ENCODE measurements around the gene GLRB.

The GLRB gene

DNA sequence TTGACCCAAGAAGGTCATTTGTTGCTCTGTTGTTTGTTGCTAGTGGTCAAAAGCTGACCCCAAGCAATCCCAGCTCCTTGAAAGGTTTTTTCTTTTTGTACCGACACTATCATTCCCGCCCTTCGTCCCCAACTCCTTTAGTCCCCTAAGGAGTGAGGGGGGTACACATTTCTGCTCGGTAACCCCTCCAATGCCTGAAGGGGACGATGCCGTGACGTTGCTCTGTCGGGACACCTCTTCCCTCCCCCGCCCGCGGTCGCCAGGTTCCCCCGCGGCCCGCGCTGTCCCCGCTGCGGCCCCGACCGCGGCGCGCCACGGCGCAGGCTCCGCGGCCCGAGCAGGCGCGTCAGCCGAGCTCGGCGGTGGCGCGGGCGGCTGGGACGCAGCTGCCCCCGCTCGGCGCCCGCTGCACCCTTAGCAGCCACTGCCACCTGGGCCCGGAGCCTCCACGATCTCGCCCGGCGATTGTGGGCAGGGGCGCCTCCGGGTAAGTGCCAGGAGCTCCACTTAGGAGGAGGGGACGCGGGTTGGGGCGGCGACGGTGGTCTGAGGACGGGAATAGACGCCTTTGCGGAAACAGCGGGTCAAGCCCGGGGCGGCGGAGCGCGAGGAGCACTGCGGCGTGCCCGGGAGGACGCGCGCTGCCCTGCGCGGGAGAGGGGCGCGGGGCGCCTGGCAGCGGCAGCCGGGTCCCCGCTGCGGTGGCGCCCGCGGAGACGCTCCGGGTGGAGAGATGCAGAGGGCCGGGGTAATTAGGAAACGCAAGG, at the start of gene GLRB:
Gene GLRB (plus strand): TSS at position 340 of the 767 bp plus-strand sequence. CDS start 1,875 bp downstream, outside the sequence.
- H3K4me3 ChIP-seq (ENCODE audit: low read length), result peak within 1 kb of the TSS; percentile 69
- TF ChIP-seq, protein P1, sequence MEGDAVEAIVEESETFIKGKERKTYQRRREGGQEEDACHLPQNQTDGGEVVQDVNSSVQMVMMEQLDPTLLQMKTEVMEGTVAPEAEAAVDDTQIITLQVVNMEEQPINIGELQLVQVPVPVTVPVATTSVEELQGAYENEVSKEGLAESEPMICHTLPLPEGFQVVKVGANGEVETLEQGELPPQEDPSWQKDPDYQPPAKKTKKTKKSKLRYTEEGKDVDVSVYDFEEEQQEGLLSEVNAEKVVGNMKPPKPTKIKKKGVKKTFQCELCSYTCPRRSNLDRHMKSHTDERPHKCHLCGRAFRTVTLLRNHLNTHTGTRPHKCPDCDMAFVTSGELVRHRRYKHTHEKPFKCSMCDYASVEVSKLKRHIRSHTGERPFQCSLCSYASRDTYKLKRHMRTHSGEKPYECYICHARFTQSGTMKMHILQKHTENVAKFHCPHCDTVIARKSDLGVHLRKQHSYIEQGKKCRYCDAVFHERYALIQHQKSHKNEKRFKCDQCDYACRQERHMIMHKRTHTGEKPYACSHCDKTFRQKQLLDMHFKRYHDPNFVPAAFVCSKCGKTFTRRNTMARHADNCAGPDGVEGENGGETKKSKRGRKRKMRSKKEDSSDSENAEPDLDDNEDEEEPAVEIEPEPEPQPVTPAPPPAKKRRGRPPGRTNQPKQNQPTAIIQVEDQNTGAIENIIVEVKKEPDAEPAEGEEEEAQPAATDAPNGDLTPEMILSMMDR (conservative IDR thresholded peaks at IDR 0.05; ENCODE audit: low read length), result no peak
- peak; percentile 37 for DNase-seq (ENCODE audit: low read depth)

DNA sequence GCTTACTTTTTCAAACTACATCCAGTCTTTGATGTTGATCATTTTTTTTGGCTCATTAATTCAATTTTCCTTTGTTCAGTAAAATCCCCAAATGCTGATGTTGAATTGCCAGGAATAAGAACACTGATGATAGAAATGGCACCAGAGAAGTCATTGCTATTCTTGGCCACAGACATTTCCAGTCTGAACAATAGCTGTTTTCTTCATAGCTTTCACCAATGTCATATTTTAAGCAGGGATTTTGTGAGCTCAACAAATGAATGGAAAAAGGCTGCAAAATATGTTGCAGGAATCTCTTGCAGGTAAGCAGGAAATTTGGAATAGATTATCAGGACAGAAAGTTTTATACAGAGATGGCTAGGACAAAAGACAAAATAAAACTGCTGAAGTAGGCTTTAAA, 40.5 kb upstream of the GLRB start:
- H3K4me3 ChIP-seq (ENCODE audit: low read length), result no peak overlapping the region
- DNase-seq (ENCODE audit: low read depth), result no peak
- TF ChIP-seq, protein P1 (conservative IDR thresholded peaks at IDR 0.05; ENCODE audit: low read length), result no peak

DNA sequence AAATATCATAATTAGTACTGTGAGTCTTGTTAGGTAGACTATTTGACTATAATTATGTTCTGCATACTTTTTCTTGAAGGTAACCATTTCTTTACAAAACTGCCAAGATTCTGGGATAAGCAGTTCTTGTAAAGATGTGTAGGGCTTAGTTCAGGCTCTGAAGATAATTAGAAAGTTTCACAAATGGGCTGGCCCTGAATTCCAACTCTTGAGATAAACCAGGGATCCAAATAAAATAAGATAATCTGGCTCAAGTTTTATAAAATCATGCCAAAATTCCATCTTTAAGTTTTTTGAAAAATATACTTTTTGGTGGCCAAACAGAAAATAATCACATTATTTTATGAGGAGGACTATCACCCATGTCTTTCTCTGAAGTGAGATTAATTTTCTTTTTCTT, 35.5 kb upstream of the GLRB start:
- no peak overlapping the region for H3K4me3 ChIP-seq (ENCODE audit: low read length)
- DNase-seq (ENCODE audit: low read depth), result no peak
- TF ChIP-seq, protein P1 (conservative IDR thresholded peaks at IDR 0.05; ENCODE audit: low read length), result no peak

DNA sequence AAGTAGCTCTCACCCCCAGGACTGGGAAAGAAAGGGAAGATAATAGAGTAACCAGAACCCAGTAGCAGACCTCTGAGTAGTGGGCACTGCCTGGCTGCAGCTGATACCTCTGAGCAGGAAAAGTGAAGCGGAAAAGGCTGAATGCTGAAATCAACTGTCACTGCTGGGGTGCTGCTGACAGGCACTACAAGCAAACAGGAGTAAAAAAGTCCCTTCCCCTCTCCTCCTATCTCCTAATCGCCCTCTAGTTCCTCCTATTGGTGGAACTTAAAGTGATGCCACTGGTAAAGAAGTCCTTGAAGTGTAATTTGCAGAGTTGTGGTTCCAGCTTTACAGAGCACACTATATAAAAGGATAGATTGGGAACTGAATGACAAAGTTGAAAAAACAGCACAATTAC, 32.8 kb upstream of the GLRB start:
- no peak overlapping the region for H3K4me3 ChIP-seq (ENCODE audit: low read length)
- TF ChIP-seq, protein P1 (conservative IDR thresholded peaks at IDR 0.05; ENCODE audit: low read length), result peak; percentile 41
- peak; percentile 36 for DNase-seq (ENCODE audit: low read depth)

DNA sequence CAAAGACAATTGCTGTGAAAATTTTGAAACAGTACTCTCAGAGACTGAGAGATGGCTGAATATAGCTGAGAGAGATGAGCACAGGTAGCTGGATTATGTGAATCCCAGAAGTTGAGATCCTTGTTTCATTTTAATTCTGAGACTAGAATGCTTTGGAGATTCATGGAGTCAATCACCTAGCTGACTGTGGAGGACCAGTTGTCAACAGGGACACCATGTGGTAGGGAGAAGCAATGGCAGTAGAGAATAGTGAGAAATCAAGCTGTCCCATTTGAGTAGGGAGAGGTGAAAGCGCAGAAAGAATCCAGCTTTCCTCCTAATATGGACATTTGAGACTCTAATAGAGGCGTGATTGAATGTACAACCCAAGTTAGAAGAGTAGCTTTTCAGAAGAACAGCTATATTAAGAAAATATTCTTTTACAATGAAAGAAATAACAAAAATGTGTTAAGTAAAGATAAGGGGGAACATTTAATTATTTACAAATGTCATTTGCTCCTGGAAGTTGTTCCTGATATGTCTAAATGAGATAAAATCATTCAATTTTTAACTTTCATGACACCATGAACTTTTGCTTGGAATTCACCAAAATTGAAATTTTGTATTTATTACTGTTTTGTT, 30.3 kb upstream of the GLRB start:
- DNase-seq (ENCODE audit: low read depth), result peak; percentile 75
- no peak overlapping the region for H3K4me3 ChIP-seq (ENCODE audit: low read length)
- TF ChIP-seq, protein P1 (conservative IDR thresholded peaks at IDR 0.05; ENCODE audit: low read length), result peak; percentile 99

DNA sequence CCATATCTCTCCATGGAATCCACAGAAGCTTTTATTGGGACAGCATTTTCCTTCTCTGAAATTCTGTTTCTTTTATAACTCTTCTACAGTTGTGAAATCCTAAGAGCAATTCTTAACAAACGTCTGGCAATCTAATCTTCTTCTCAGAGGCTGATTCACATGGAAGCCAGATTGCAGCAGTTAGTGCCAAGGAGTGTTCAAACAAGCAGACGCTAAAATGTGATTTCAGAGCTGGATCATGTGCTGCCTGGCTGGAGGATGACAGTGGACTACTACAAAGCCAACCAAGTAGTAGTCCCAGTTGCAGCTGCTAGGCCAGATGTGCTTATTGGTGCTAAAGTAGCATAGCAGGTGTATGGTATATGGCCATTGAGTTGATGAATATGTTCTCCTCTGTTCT, 27.7 kb upstream of the GLRB start:
- DNase-seq (ENCODE audit: low read depth), result peak; percentile 94
- TF ChIP-seq, protein P1 (conservative IDR thresholded peaks at IDR 0.05; ENCODE audit: low read length), result no peak
- no peak overlapping the region for H3K4me3 ChIP-seq (ENCODE audit: low read length)

DNA sequence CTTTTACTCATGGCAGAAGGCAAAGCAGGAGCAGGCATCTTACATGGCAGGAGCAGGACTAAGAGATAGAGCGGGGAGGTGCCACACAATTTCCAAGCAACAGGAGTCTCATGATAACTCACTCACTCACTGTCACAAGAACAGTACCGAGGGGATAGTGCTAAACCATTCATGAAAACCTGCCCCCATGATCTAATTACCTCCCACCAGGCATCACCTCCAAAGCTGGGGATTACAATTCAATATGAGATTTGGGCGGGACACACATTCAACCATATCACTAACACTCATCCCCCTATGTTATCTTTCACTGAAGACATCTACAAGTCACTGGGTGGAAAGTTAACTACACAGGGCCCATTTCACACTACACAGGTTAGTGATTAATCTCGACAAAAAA, 25.4 kb upstream of the GLRB start:
- TF ChIP-seq, protein P1 (conservative IDR thresholded peaks at IDR 0.05; ENCODE audit: low read length), result no peak
- no peak for DNase-seq (ENCODE audit: low read depth)
- no peak overlapping the region for H3K4me3 ChIP-seq (ENCODE audit: low read length)

All from AG10803 (cell line).